Aorta (tissue), 5 donors: ENCODE data around the gene PDCD1LG2. TPM values are rescaled to one million over a fixed set of nuclear protein-coding genes. Genes with fewer than 3 reads are reported as not detected.

Source experiments
- ATAC-seq: fragments of 200-7000 bp; cut with Tn5 transposase; one replicate; pipeline ENCODE4 v1.9.1; 2022; ENCODE audit warnings: moderate library complexity; ENCODE audit not compliant: low FRiP score
- DNase-seq, 2 donors: peaks; one replicate each; pipeline ENCODE4 v3.0.0-alpha.2; 2020
- H3K27ac ChIP-seq, 2 donors: one replicate each; pipeline ENCODE4 v1.5.1; 2013; ENCODE audit warnings: low read length in 2 of 2, mild to moderate bottlenecking in 2 of 2, moderate library complexity in 2 of 2, control low read depth in 1 of 2, inconsistent platforms in 1 of 2, low read depth in 1 of 2
- H3K27me3 ChIP-seq, 2 donors: one replicate each; pipeline ENCODE4 v1.6.1; 2013; ENCODE audit warnings: control low read depth in 1 of 2, low read length in 1 of 2, mild to moderate bottlenecking in 1 of 2, moderate library complexity in 1 of 2; ENCODE audit not compliant: insufficient read depth in 2 of 2, control insufficient read depth in 1 of 2
- H3K36me3 ChIP-seq, 2 donors: one replicate each; pipeline ENCODE4 v1.6.1; 2013; ENCODE audit warnings: control low read depth in 1 of 2, low read length in 1 of 2, mild to moderate bottlenecking in 1 of 2; ENCODE audit not compliant: insufficient read depth in 2 of 2, control insufficient read depth in 1 of 2
- H3K4me1 ChIP-seq, 2 donors: one replicate each; pipeline ENCODE4 v1.6.1; 2013; ENCODE audit warnings: low read length in 2 of 2, control low read depth in 1 of 2, mild to moderate bottlenecking in 1 of 2, moderate library complexity in 1 of 2; ENCODE audit not compliant: insufficient read depth in 2 of 2, control insufficient read depth in 1 of 2
- H3K4me3 ChIP-seq, 2 donors: one replicate each; pipeline ENCODE4 v1.5.1; 2013; ENCODE audit warnings: low read length in 2 of 2, control low read depth in 1 of 2, mild to moderate bottlenecking in 1 of 2
- H3K9me3 ChIP-seq: one replicate; pipeline ENCODE4 v1.6.1; 2013; ENCODE audit warnings: mild to moderate bottlenecking, low read length; ENCODE audit not compliant: control insufficient read depth
- WGBS, 2 donors: extraction: QIAGEN DNeasy Blood & Tissue Kit; methylation state at CpG; one replicate each; pipeline ENCODE4 v1.1.7; 2013; 5-methylcytosine and 5-hydroxymethylcytosine counted together
- intact Hi-C, 2 donors: fragments of 100-400 bp; cut with DNase I; formaldehyde crosslinking; loops; one replicate each; pipeline versions ENCODE4 v1.14.2 to v1.15.0; 2022
- polyA plus RNA-seq, 2 donors: library from polyadenylated mRNA; stranded (reverse); fragments of 200-250 nt; gene quantifications; one replicate each; pipeline ENCODE4 v1.2.3, GENCODE V29; 2013
- total RNA-seq, 2 donors: library from RNA; stranded (reverse); fragmentation: NEBNext Ultra II Directional; extraction: Animal tissue kit (Norgen Biotek cat#: 25700); gene quantifications; one replicate each; pipeline ENCODE4 v1.2.1, GENCODE V29; 2021
- donor health status: healthy with polysubstance abuse.
- donor health status: Bipolar disorder and iron deficiency.
- donor health status: DM: no; HTN: no; CAD: no.
- donor health status: DM: no; HTN: no; CAD: no.
- donor health status: DM: yes; HTN: yes; CAD: no.

The PDCD1LG2 gene
- total and polyA plus RNA-seq, 4 donors, result 1.6 to 5.4 (median 4.5) TPM

GRCh38 chr9:5509573-5509972, 758 bp upstream of the PDCD1LG2 start:
- DNase-seq, result no peak
- Histone ChIP-seq H3K9me3 (no peaks in the 10 kb centered on the region), H3K4me1 (peaks cover 0 to 5% of the 10 kb centered on the region in 2 donors), H3K4me3 (no peak overlapping the region), H3K27ac (peak overlapping the region in 1 of 2 donors; percentile 25), H3K27me3 (no peaks in the 10 kb centered on the region), H3K36me3 (no peaks in the 10 kb centered on the region)
- 34 to 58% methylated on average over 2 of the region's 2 CpGs for WGBS, 2 donors
- ATAC-seq, result no peak
- intact Hi-C loops, result no loop called here

- Histone ChIP-seq H3K4me3 (no peak overlapping the region), H3K9me3 (no peaks in the 10 kb centered on the region), H3K4me1 (peaks cover 0 to 5% of the 10 kb centered on the region in 2 donors), H3K27ac (no peak overlapping the region), H3K27me3 (no peaks in the 10 kb centered on the region), H3K36me3 (no peaks in the 10 kb centered on the region)
- 61 to 74% methylated on average over 3 of the region's 3 CpGs for WGBS, 2 donors
- ATAC-seq (no peak), DNase-seq (no peak)
- intact Hi-C loops, result no loop called here
Measured at GRCh38 chr9:5510989-5511388, 658 bp downstream of the PDCD1LG2 start.

DNA sequence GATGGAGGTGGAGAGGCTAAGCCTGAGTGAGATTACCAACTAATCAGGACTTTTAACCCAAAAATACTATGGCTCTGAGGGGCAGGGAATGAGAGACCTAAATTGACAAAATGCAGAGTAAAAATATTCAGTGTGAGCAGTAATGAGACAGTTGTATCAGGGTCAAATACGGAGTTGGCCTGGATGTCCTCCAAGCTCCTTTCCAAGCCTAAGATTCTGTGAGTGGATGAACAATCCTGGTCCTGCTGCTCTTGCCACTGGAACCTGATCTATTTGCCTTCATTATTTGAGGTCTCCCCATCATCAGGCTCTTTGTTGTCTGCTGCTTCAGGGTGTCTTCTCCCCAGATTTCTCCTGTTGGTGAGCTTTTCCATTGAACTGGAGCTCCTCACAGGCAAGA, 1.1 kb downstream of the PDCD1LG2 start:
- Histone ChIP-seq H3K4me1 (peaks cover 0 to 5% of the 10 kb centered on the region in 2 donors), H3K36me3 (no peaks in the 10 kb centered on the region), H3K27me3 (no peaks in the 10 kb centered on the region), H3K27ac (peak overlapping the region in 1 of 2 donors; percentile 17), H3K9me3 (no peaks in the 10 kb centered on the region), H3K4me3 (no peak overlapping the region)
- intact Hi-C loops, result no loop called here
- ATAC-seq, result no peak
- WGBS, 2 donors, result 13 to 25% methylated on average over 1 of the region's 1 CpG
- DNase-seq, result no peak

GRCh38 chr9:5511935-5512580, 1.7 kb downstream of the PDCD1LG2 start:
- 84% methylated on average over 6 of the region's 6 CpGs for WGBS, 2 donors
- intact Hi-C loops, result no loop called here
- ATAC-seq, result no peak
- Histone ChIP-seq H3K4me3 (no peak overlapping the region), H3K36me3 (no peaks in the 10 kb centered on the region), H3K4me1 (peaks cover 0 to 5% of the 10 kb centered on the region in 2 donors), H3K9me3 (no peaks in the 10 kb centered on the region), H3K27me3 (no peaks in the 10 kb centered on the region), H3K27ac (no peak overlapping the region)
- no peak for DNase-seq

DNA sequence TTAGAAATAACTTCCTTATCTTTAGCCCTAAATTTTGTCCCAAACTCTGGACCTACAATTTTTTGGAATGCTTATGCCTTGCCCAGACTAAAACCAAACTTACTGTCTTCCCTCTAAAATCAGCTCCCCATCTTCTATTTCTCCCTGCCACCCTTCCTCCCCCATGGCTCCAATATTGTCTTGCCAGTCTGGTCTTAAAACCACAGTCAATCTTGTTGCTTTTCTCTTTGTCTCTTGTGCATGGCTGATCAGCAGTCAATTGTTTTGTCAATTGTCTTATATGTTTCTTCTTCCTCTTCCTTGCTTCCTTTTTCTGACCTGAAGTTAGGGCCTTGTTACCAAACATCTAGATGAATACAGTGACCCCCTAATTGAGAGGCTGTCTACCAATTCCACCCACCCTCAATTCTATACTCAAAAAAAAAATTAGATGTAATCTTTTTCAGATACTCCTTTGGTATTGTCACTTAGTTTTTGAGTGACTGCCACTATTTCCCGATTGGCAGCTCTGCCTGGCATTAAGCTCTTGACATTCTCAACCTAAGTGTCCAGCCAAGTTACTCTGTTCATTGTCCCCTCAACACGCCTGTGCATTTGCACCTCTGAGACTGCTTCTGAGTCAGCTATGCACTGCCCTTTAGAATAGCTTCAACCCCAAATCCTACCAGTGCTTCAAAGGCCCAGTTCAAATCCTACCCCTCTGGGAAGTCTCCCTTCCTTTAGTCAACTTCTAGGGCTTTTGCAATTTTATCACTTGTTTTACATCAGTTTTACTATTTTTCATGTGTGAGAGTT, 2.5 kb downstream of the PDCD1LG2 start:
- DNase-seq, result no peak
- H3K4me1 ChIP-seq, result peaks cover 0 to 5% of the 10 kb centered on the region in 2 donors
- H3K27ac ChIP-seq, result no peak overlapping the region
- no peaks in the 10 kb centered on the region for H3K36me3 ChIP-seq
- no peak for ATAC-seq
- WGBS, 2 donors, result 57 to 70% methylated on average over 2 of the region's 2 CpGs
- H3K27me3 ChIP-seq, result no peaks in the 10 kb centered on the region
- H3K4me3 ChIP-seq, result no peak overlapping the region
- no peaks in the 10 kb centered on the region for H3K9me3 ChIP-seq
- intact Hi-C loops, result no loop called here

GRCh38 chr9:5513966-5514616, 3.8 kb downstream of the PDCD1LG2 start:
- Histone ChIP-seq H3K36me3 (no peaks in the 10 kb centered on the region), H3K27ac (no peak overlapping the region), H3K9me3 (no peaks in the 10 kb centered on the region), H3K4me1 (peaks cover 3 to 5% of the 10 kb centered on the region in 2 donors), H3K4me3 (no peak overlapping the region), H3K27me3 (no peaks in the 10 kb centered on the region)
- DNase-seq (no peak), ATAC-seq (no peak)
- 97 to 98% methylated on average over 2 of the region's 2 CpGs for WGBS, 2 donors
- intact Hi-C loops, result no loop called here

- H3K27me3 ChIP-seq, result no peaks in the 10 kb centered on the region
- H3K4me1 ChIP-seq, result peaks cover under 1 to 3% of the 10 kb centered on the region in 2 donors
- ATAC-seq (no peak), DNase-seq (no peak)
- no peak overlapping the region for H3K27ac ChIP-seq
- intact Hi-C loops, result no loop called here
- H3K9me3 ChIP-seq, result no peaks in the 10 kb centered on the region
- 91 to 95% methylated on average over 6 of the region's 6 CpGs for WGBS, 2 donors
- H3K4me3 ChIP-seq, result no peak overlapping the region
- H3K36me3 ChIP-seq, result no peaks in the 10 kb centered on the region
Measured at GRCh38 chr9:5514617-5515260, 4.4 kb downstream of the PDCD1LG2 start.

- Histone ChIP-seq H3K36me3 (no peaks in the 10 kb centered on the region), H3K4me3 (no peak overlapping the region), H3K9me3 (no peaks in the 10 kb centered on the region), H3K27ac (no peak overlapping the region), H3K27me3 (no peaks in the 10 kb centered on the region), H3K4me1 (peaks cover 0 to 3% of the 10 kb centered on the region in 2 donors)
- DNase-seq, result no peak
- intact Hi-C loops, result no loop called here
- 88% methylated on average over 4 of the region's 4 CpGs for WGBS, 2 donors
- ATAC-seq, result no peak
Measured at GRCh38 chr9:5515261-5515650, 4.9 kb downstream of the PDCD1LG2 start.
